ENCODE measurements around the gene GALNTL6.

GRCh38 chr4:172619218-172619617 is 806.0 kb downstream of the GALNTL6 start:
- TF ChIP-seq, protein P1, sequence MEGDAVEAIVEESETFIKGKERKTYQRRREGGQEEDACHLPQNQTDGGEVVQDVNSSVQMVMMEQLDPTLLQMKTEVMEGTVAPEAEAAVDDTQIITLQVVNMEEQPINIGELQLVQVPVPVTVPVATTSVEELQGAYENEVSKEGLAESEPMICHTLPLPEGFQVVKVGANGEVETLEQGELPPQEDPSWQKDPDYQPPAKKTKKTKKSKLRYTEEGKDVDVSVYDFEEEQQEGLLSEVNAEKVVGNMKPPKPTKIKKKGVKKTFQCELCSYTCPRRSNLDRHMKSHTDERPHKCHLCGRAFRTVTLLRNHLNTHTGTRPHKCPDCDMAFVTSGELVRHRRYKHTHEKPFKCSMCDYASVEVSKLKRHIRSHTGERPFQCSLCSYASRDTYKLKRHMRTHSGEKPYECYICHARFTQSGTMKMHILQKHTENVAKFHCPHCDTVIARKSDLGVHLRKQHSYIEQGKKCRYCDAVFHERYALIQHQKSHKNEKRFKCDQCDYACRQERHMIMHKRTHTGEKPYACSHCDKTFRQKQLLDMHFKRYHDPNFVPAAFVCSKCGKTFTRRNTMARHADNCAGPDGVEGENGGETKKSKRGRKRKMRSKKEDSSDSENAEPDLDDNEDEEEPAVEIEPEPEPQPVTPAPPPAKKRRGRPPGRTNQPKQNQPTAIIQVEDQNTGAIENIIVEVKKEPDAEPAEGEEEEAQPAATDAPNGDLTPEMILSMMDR (IDR thresholded peaks at IDR 0.05): no peak
- TF ChIP-seq POLR2A (IDR thresholded peaks at IDR 0.05): no peak
